Stimulated activated CD4-positive, alpha-beta T cell treated with anti-CD3 and anti-CD28 coated beads, Interleukin-4, amount 100 ng/mL, for 1 hour (primary cell): Measurements from ENCODE around the gene COL18A1.

Source experiments
- DNase-seq: peaks from one replicate; pipeline ENCODE4 v3.0.0-alpha.2; 2020

The COL18A1 gene

DNA sequence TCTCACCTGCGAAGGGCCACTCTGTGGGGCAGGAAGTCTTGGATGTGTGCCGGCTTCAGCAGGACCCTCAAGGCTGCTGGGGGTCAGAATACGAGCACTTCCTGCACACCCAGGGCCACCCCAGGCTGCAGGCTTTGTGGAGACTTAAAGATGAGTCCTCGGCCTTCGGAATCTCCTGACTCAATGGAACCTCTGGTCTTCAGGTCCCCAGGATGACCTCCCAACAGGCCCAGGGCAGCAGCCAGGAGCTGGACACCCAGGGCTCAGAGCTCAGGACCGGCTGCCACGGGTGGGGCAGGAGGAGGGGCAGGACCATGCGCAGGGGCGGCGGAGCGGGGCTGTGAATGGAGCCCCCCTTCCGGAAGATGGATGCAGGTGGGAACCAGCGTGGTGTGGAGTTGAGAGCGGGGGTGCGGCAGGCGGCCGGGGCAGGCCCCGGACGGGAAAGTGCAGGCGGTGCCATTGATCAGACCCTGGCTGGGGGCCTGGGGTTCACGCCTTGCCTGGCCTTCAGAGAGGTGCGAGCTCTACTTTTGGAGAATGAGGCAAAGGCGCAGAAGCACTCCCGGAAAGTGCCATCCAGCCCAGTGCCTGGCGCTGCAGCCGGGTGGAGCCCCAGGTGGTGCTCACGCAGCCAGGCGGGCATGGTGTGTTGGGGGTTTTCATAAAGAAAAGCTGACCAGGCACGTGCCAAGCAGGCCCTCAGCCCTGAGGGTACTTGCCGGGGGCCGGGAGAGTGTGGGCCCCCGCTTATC, 10.4 kb downstream of the COL18A1 start:
- no peak for DNase-seq

DNA sequence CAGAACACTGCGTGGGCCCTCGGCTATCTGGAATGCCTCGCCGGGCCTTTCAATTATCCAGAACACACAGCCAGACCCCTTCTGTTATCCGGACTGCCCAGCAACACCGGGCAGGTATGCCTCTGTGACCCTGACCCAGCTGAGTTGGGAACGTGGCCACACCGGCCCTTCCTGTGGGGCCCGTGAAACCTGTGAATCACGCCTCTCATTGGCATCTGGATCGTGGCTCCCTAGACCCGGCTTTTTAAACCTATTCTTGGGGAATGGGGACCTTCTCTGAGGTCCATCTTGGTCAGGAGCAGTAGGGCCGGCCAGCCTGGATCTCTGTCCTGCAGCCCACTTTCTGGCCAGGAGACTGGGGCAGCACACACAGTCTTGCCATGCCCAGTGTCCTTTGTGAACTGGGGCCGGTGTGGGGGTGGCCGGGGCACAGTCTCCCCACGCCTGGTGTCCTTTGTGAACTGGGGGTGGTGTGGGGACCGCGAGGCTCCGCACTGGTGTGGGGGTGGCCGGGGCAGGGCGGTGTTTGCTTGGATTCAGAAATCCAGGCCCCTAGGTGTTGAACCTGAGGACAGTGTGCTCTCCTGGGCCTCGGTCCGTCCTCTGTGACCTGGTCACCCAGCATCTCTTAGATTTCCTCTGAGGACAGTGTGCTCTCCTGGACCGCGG, 11.1 kb downstream of the COL18A1 start:
- DNase-seq: no peak

DNA sequence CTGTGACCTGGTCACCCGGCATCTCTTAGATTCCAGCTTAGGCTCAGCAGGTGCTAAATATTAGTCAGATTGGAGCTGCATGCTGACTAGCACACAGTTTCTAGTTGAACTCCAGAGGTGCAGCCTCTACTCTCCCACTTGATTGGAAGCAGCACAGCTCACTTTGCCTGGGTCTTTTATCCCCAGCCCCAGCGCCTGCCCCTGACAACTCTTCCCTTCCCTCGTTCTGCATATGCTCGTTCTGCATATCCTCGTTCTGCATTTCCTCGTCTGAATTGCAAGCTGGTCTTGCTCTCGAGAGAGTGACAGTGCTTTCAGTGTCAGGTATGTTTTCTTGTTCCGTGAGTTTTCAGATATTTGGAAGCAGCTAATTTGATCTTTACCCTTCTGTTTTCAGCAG, 11.7 kb downstream of the COL18A1 start:
- no peak for DNase-seq

GRCh38 chr21:45417256-45417950, 12.4 kb downstream of the COL18A1 start:
- DNase-seq: no peak

DNA sequence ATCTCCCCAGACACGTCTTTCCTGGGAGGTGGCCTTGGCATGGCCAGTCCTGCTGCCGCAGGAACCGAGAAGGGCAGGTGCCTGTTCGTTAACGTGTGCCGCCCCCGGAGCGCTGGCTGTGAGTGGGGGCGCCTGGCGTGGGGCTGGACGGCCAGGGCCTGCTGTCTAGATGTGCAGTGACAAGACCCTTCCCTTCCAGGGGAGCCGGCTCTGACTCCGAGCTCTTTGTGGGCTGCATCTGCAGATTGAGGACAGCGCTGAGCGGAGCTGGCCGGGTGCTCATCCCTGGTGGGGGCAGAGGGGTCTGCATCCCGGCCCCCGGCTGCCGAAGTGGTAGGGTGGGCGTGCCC, 13.0 kb downstream of the COL18A1 start:
- DNase-seq: no peak

DNA sequence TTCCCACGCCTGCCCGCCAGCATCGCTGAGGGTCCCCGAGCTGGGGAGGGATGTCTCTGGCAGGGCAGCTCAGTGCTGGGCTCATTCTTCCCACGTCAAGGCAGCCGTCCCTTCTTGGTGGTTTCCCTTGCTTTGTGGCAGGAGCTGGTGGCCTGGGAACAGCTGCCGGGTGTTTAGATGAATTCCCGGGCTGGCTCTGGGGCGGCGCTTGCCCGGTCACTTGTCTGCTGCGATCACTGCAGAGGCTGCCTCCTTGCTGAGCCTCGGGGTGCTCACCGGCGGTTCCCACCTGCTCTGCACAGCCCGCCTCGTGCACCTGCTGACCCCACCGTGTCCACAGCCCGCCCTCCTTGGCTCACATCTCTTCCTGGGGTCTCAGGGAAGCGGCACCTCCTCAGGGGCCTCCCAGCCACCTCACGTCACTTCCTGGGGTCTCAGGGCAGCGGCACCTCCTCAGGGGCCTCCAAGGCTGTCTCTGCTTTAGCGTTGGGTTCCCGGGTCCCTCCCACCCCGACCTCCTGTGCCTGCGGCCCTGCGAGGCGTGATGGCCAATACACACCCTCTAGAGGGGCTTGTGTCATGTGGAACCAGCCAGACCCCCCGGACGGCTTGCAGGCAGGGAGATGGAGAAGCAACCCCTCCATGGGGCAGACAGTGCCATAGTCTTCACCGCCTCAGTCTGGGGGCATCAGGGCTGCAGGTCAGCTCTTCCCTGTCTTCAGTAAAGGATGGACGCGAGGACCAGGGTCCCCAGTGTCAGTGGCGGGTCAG, 13.5 kb downstream of the COL18A1 start:
- no peak for DNase-seq

DNA sequence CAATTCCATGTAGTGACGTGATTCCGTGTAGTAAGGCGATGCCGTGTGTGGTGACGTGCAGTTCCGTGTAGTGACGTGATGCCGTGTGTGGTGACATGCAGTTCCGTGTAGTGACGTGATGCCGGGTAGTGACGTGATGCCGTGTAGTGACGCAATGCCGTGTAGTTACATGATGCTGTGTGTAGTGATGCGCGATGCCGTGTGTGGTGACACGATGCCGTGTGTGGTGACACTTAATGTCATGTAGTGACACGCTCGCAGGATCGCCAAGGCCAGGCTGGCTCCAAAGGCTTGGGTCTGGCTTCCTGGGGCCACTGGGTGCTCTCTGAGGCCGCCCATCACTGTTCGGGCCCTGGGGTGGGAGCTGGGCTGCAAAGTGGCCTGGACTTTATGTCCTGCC, 14.2 kb downstream of the COL18A1 start:
- no peak for DNase-seq

GRCh38 chr21:45420061-45421041, 15.4 kb downstream of the COL18A1 start:
- DNase-seq: no peak

DNA sequence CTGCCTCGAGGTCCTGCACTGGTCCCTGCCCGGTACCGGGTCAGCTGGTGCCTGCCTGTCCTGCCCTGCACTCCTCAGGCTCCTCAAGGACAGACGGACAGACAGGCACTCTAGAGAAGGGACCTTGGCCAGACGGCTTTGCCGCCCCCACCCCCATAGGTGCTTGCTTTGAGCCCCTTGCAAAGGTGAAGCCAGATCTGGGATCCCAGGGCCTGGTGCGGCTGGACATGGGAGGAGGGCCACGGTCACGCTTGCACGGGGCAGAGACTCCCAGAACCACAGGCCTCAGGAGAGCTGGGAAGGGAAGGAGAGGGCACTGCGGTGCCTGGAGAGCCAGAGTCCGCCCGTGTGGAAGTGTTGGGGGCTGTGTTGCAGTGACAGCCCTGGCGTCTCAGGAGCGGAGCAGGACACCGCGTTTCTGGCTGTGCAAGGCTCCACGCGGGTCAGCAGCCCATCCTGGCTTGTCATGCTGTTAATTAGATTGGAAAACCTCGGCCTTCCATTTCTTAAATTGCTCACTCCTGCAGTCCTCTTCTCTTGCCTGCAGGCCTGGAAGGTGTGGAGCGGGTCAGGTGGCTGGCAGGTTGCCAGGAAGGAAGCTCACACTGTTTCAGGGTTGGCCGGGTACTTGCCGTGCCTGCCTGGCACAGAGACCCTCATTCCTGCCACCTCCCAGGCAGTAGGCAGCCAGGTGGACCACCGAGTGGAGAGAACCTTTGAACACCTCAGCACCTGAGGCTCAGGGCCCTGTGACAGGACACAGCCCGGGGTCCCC, 16.3 kb downstream of the COL18A1 start:
- no peak for DNase-seq

- no peak for DNase-seq
These were observed 17.1 kb downstream of the COL18A1 start for GRCh38 chr21:45421846-45422775.

DNA sequence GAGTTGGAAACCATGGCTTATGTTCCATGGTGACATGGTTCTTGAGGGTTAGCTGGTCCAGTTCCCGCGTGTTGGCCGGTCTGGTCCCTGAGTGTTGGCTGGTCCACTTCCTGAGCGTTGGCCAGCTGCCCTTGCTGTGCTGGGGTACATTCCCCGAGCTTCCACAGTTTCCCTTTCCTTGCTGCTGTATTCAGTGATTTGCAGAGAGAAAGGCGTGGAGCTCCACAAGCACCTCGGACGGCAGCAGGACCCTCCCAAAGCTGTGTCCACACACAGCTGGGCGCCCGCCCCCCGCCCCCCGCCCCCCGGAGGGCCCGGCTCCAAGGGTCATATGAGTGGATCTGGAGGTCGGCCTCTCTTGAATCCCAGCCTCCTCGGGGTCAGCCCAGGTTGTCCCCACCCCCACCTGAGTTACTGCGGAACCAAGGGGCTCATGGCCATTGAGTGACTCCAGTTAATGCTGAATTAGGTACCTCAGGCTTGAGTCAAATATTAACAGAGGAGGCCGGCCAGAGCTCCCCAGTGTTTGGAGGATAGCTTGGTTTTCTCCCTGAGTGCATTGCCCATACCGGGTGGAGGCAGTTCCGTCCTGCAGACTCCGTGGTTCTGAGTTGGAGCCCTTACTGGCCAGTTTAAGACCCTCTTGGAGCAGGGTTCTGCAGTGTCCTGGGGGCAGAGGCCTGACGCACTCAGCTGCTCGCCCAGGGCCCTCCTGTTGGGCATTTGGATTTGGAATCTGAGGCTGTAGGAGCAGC, 18.4 kb downstream of the COL18A1 start:
- no peak for DNase-seq

GRCh38 chr21:45423968-45424853, 19.2 kb downstream of the COL18A1 start:
- DNase-seq: no peak

DNA sequence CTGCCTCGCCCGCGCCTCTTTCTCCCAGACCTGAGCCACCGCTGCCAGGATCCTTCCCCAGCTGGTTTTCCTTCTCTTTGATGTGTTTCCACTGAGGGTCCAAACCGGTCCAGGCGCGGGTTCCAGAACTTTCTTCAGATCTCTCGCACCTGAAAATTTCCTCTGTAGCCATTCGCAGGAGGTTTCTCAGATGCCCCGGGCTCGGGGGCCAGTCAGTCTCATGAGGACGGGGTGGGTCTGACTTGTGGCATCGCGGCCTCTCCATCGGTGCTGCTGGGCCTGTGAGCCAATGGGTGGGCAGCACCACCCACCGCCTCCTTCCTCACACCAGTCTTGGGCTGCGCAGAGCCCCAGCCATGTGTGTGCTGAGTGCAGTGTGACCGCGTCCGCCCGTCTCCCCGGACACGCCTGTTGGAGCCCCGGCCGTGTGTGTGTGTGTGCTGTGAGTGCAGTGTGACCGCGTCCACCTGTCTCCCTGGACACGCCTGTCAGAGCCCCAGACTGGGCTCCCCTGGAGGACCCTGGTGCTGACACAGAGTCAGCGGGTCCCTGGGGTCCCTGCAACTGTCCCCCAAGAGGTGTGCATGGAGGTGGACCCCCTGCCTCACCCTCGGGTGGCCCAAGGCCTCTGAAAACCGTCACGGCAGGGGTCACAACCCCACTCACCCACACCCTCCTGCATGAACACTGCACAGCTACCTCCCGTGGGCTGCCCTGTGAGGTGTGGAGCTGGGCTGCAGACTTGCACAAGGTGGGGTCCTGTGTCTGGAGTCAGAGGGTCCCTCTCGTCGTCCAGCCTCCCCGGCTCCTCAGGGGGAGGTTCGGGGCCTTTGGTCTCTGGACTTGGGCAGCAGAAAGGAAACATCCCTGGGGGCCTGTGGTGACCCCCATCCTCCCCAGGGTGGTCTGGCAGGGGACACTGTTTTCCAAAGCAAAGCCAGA, 20.2 kb downstream of the COL18A1 start:
- no peak for DNase-seq

DNA sequence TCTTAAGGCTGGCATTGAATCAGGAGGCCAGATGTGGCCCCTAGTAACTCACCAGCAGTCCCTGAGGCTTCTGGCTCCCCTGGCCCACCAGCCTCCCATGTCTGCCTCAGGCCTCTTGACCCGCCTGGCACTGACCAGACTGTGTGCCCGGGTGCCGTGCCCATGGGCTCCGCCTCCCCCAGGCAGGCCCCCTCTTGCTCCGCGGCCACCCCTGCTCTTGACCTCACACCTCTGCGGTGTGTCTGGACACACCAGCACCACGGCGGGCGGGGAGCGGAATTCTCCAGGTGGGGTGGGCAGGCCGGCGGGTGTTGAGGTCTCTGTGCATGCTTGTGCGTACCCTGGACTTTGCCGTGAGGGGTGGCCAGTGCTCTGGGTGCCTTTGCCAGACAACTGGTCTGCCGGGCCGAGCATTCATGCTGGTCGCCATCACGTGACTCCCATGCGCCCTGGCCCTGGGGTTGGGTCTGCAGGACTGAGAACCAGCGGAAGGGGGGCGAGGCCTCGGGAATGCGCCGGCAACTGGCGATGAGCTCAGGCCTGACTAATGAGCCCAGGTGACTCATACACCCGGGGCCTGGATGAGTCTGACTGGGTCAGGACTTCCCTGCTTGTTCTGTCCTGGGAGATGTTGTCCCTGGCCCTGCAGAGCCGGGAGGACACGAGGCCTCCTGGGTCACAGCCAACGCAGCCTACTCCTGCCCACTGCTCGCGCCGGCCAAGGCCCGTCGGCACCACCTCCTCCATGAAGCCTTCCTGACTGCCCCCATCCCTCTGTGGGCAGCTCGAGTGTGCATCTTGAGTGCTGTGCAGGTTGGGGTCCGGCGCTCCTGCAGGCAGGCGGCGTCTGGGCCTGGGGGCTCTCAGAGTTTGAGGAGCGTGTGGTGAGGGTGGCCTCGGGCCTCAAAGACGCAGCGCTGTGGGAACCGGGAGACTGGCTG, 22.6 kb downstream of the COL18A1 start:
- DNase-seq: no peak

- DNase-seq: no peak
These were observed 23.6 kb downstream of the COL18A1 start for GRCh38 chr21:45428534-45428933.
